Calu3 (cell line): Measurements from ENCODE around the gene AHNAK2. TPM values are rescaled to one million over a fixed set of nuclear protein-coding genes. Genes with fewer than 3 reads are reported as not detected.
A peak's percentile ranks its signal among the peaks of the same experiment; 100 is the strongest.
"Not testable (repeated sequence)": the region's sequence is repeated elsewhere in the genome, so short reads cannot be mapped to it uniquely, and the experiment has no call there.

ENCODE experiments used
- Bru-seq: library from RNA; stranded (reverse); fragments of 400-500 nt; gene quantifications from one replicate; lab custom pipeline; 2021; lab: Mats Ljungman, UMichigan
- BruChase-seq, 2 experiments: library from RNA; stranded (reverse); fragments of 400-500 nt; gene quantifications; one replicate each; lab custom pipeline; 2021; lab: Mats Ljungman, UMichigan
- BruUV-seq: library from RNA; stranded (reverse); fragments of 400-500 nt; replicated peaks from 2 replicates; lab custom pipeline; 2021; lab: Mats Ljungman, UMichigan
- CTCF ChIA-PET: fragments of 300-600 bp; sonication (Branson Sonifier 250); formaldehyde crosslinking; loops from one replicate; lab custom pipeline; 2022; ENCODE audit warnings: antibody characterized with exemption; lab: Charles Lee
- DNase-seq: peaks from one replicate; pipeline ENCODE4 v3.0.0; 2022
- H3K27ac Mint-ChIP-seq: one replicate; pipeline ENCODE4 v1.8.0; 2022; ENCODE audit warnings: mixed read lengths; ENCODE audit not compliant: unreplicated experiment
- H3K27me3 Mint-ChIP-seq: one replicate; pipeline ENCODE4 v1.8.0; 2022; ENCODE audit warnings: mixed read lengths; ENCODE audit not compliant: unreplicated experiment
- H3K36me3 Mint-ChIP-seq: one replicate; pipeline ENCODE4 v1.8.0; 2022; ENCODE audit warnings: mild to moderate bottlenecking, moderate library complexity, mixed read lengths; ENCODE audit not compliant: insufficient read depth, unreplicated experiment
- H3K4me1 Mint-ChIP-seq: one replicate; pipeline ENCODE4 v1.8.0; 2022; ENCODE audit warnings: mild to moderate bottlenecking, low read depth, mixed read lengths; ENCODE audit not compliant: unreplicated experiment
- H3K4me3 Mint-ChIP-seq: one replicate; pipeline ENCODE4 v1.8.0; 2022; ENCODE audit warnings: mild to moderate bottlenecking, low read depth, moderate library complexity, mixed read lengths; ENCODE audit not compliant: unreplicated experiment
- H3K9me3 Mint-ChIP-seq: one replicate; pipeline ENCODE4 v1.8.0; 2022; ENCODE audit warnings: low read depth, mixed read lengths; ENCODE audit not compliant: unreplicated experiment
- intact Hi-C: fragments of 100-400 bp; cut with micrococcal nuclease; formaldehyde crosslinking; loops from one replicate; pipeline ENCODE4 v1.10.0; 2022; ENCODE audit not compliant: unreplicated experiment
- long read RNA-seq: library from polyadenylated mRNA; stranded (forward); transcript quantifications from one replicate; pipeline ENCODE4 v2.0.0, GENCODE V29; 2022
- total RNA-seq: library from RNA; stranded (reverse); gene quantifications from 2 replicates; pipeline ENCODE4 v1.2.3, GENCODE V29; 2022
- TF ChIP-seq, protein P1 (sequence below): fragments of 200-600 bp; IDR thresholded peaks from one replicate; pipeline ENCODE4 v1.8.0; 2022; ENCODE audit warnings: antibody characterized with exemption; ENCODE audit not compliant: unreplicated experiment

The AHNAK2 gene
- total RNA-seq = 42.0 and 56.5 TPM in 2 replicates
- percentile 60 among the genes with signal in this experiment for Bru-seq, nascent RNA
- BruChase-seq, experiment 1, labeled RNA remaining after a 6-hour chase = percentile 86 among the genes with signal in this experiment
- percentile 79 among the genes with signal in this experiment for BruChase-seq, experiment 2, labeled RNA remaining after a 2-hour chase
- long read RNA-seq, partial matches to known transcripts = 0 of 10 reads
- long read RNA-seq, other reads (novel, unspliced or antisense) = 10 of 10 reads

GRCh38 chr14:104977681-104978653, at the start of gene AHNAK2:
AHNAK2 (minus strand) TSS chr14:104978374; CDS start chr14:104978237, 137 bp downstream.
- CTCF ChIA-PET = interaction anchor here (0.7 kb wide), 1 partner anchor 92 kb away, joined by 4 read pairs; no protein-coding TSS in a partner anchor
- peaks cover 46% of the 10 kb centered on the region for H3K4me1 Mint-ChIP-seq
- peak within 1 kb of the TSS; percentile 51 for H3K27ac Mint-ChIP-seq

DNA sequence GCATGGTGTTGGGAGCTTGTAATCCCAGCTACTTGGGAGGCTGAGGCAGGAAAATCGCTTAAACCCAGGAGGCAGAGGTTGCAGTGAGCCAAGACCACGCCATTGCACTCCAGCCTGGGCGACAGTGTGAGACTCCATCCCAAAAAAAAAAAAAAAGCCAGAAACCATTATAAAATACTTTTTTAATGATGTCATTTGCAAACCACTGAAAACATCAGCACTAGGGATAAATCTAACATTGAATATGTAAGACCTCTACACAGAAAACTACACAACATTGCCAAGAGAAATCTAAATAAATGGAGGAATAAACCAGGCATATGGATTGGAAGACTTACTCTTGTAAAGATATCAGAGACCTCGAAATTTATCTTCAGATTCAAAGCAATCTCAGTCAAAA, 49.5 kb upstream of the AHNAK2 start:
- H3K36me3 Mint-ChIP-seq, H3K9me3 Mint-ChIP-seq, H3K27ac Mint-ChIP-seq, intact Hi-C loops, H3K27me3 Mint-ChIP-seq, DNase-seq, H3K4me3 Mint-ChIP-seq, CTCF ChIA-PET, BruUV-seq: not testable (repeated sequence)
- peaks cover 22% of the 10 kb centered on the region for H3K4me1 Mint-ChIP-seq

More at GRCh38 chr14:104977681-104978653, at the start of gene AHNAK2:
- BruUV-seq = no TSS peak
- intact Hi-C loops = loop anchor here (2.0 to 10.0 kb wide), 2 partner anchors 83 to 109 kb away; no protein-coding TSS in a partner anchor
- H3K36me3 Mint-ChIP-seq = peaks cover 43% of the 10 kb centered on the region
- TF ChIP-seq, protein P1, sequence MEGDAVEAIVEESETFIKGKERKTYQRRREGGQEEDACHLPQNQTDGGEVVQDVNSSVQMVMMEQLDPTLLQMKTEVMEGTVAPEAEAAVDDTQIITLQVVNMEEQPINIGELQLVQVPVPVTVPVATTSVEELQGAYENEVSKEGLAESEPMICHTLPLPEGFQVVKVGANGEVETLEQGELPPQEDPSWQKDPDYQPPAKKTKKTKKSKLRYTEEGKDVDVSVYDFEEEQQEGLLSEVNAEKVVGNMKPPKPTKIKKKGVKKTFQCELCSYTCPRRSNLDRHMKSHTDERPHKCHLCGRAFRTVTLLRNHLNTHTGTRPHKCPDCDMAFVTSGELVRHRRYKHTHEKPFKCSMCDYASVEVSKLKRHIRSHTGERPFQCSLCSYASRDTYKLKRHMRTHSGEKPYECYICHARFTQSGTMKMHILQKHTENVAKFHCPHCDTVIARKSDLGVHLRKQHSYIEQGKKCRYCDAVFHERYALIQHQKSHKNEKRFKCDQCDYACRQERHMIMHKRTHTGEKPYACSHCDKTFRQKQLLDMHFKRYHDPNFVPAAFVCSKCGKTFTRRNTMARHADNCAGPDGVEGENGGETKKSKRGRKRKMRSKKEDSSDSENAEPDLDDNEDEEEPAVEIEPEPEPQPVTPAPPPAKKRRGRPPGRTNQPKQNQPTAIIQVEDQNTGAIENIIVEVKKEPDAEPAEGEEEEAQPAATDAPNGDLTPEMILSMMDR = no peak
- DNase-seq = peak; percentile 89
- H3K27me3 Mint-ChIP-seq = no peaks in the 10 kb centered on the region
- H3K9me3 Mint-ChIP-seq = no peaks in the 10 kb centered on the region
- peak within 1 kb of the TSS; percentile 92 for H3K4me3 Mint-ChIP-seq

DNA sequence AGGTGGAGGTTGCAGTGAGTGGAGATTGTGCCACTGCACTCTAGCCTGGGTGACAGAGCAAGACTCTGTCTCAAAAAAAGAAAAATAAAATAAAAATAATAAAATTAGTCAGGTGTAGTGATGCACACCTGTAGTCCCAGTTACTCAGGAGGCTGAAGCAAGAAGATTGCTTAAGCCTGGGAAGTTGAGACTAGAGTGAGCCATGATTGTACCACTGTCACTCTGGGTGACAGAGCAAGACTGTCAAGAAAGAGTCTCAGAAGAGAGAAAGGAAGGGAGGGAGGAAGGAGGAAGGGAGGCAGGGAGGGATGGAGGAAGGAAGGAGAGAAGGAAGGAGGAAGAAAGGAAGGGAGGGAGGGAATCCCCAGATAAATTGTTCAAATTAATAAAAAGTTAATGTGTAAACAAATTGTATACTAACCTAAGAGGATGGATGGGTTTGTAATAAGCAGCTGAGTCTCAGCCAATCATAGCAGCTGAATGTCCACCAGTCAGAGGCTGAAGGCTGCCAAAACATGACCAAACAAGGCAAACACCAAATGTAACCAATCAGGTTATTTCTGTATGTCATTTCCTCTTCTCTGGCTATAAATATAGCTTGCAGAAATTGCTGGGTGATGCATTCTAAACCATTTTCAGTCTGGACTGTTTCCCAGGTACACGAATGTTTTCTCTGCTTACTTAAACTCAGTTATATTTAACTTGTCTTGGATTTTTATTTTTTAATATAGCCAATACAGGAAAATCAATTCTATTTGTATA, 48.8 kb upstream of the AHNAK2 start:
- no peak overlapping the region for H3K27ac Mint-ChIP-seq
- CTCF ChIA-PET = no interaction called here
- H3K9me3 Mint-ChIP-seq = peaks cover 2% of the 10 kb centered on the region
- H3K27me3 Mint-ChIP-seq = no peaks in the 10 kb centered on the region
- DNase-seq = no peak
- peaks cover 7% of the 10 kb centered on the region for H3K36me3 Mint-ChIP-seq
- TF ChIP-seq, protein P1 = no peak
- H3K4me3 Mint-ChIP-seq = no peak overlapping the region
- intact Hi-C loops = no loop called here
- H3K4me1 Mint-ChIP-seq = peaks cover 29% of the 10 kb centered on the region
- BruUV-seq = no TSS peak

- H3K36me3 Mint-ChIP-seq = peaks cover 15% of the 10 kb centered on the region
- CTCF ChIA-PET = no interaction called here
- H3K27me3 Mint-ChIP-seq = no peaks in the 10 kb centered on the region
- DNase-seq = no peak
- peaks cover 2% of the 10 kb centered on the region for H3K9me3 Mint-ChIP-seq
- intact Hi-C loops = no loop called here
- TF ChIP-seq, protein P1 = no peak
- H3K27ac Mint-ChIP-seq = no peak overlapping the region
- no peak overlapping the region for H3K4me3 Mint-ChIP-seq
- peaks cover 36% of the 10 kb centered on the region for H3K4me1 Mint-ChIP-seq
- no TSS peak for BruUV-seq
Measured at GRCh38 chr14:105026033-105026785, 48.0 kb upstream of the AHNAK2 start.
